ENCODE data around the gene CALM3. TPM values are rescaled to one million over a fixed set of nuclear protein-coding genes. Genes with fewer than 3 reads are reported as not detected.

CALM3 gene
- total RNA-seq, 1 experiment from 2014 or later, result 343 TPM

GRCh38 chr19:46646402-46646801, 45.3 kb downstream of the CALM3 start:
- Histone ChIP-seq H3K4me2 (ENCODE audit: insufficient read depth, insufficient read length, low read length) (no peak overlapping the region), H3K23ac (ENCODE audit: insufficient read length, low read depth, low read length) (no peak overlapping the region), H3K9me3 (ENCODE audit: control insufficient read depth, low read depth, low read length) (no peaks in the 10 kb centered on the region), H3K56ac (ENCODE audit: insufficient read length, low read depth, low read length) (no peak overlapping the region), H2BK12ac (ENCODE audit: insufficient read length, low read depth, low read length) (no peak overlapping the region), H3K9ac (ENCODE audit: extremely low read depth, insufficient read length, low read length) (no peak overlapping the region), H2AK5ac (ENCODE audit: insufficient read length, low read length) (no peak overlapping the region), H3K79me1 (ENCODE audit: insufficient read depth, low read depth, low read length, poor library complexity, severe bottlenecking) (no peaks in the 10 kb centered on the region), H4K20me1 (ENCODE audit: control insufficient read depth, insufficient read depth, insufficient read length) (no peaks in the 10 kb centered on the region), H3K18ac (ENCODE audit: insufficient read length, low read depth, low read length) (no peak overlapping the region), H3K27ac (ENCODE audit: insufficient read length, low read depth, low read length) (no peak overlapping the region), H4K8ac (replicated peaks; ENCODE audit: insufficient read length, low read depth, low read length) (no peak overlapping the region), H2BK5ac (ENCODE audit: insufficient read length, low read length) (no peak overlapping the region), H2AFZ (ENCODE audit: low read length) (no peak overlapping the region), H3K23me2 (ENCODE audit: insufficient read length, low read depth, low read length, poor library complexity, severe bottlenecking) (no peaks in the 10 kb centered on the region), H3K79me2 (ENCODE audit: insufficient read depth, low read length) (no peaks in the 10 kb centered on the region), H2BK15ac (ENCODE audit: low read depth, low read length) (no peak overlapping the region), H4K91ac (ENCODE audit: insufficient read length, low read depth, low read length) (no peak overlapping the region), H2BK120ac (ENCODE audit: low read depth, low read length, poor library complexity, severe bottlenecking) (no peak overlapping the region), H3T11ph (ENCODE audit: low read length) (no peak overlapping the region), H3K27me3 (ENCODE audit: insufficient read depth, low read length) (peaks cover 26% of the 10 kb centered on the region), H3K4me1 (ENCODE audit: insufficient read depth, low read length) (no peaks in the 10 kb centered on the region), H4K5ac (ENCODE audit: insufficient read length, low read depth, low read length) (no peak overlapping the region), H2BK20ac (ENCODE audit: low read depth, low read length, poor library complexity, severe bottlenecking) (no peak overlapping the region), H3K4ac (ENCODE audit: low read depth, low read length) (no peak overlapping the region), H3K14ac (ENCODE audit: insufficient read depth, low read length) (no peak overlapping the region)
- H3K9me3 Mint-ChIP-seq, result peaks cover 2 to 13% of the 10 kb centered on the region in 2 experiments
- H3K27me3 Mint-ChIP-seq (ENCODE audit: low read depth), result peaks cover 85% of the 10 kb centered on the region
- WGBS (ENCODE audit: extremely low coverage, insufficient read length, low lambda C conversion rate), result no CpG with 5 or more reads among the region's 3 CpGs
- no peak for DNase-seq
- TF ChIP-seq CTCF (conservative IDR thresholded peaks at IDR 0.05), result no peak
- H3K4me3 Mint-ChIP-seq, result no peak overlapping the region
- H3K27ac Mint-ChIP-seq, result no peak overlapping the region
- peaks cover 4 to 16% of the 10 kb centered on the region in 2 experiments; a peak in 3 of 4 replicates for H3K4me1 Mint-ChIP-seq
- H3K36me3 Mint-ChIP-seq (ENCODE audit: insufficient read depth in 1 of 3, low read depth in 3 of 3), result peaks cover 0 to 3% (median 3%) of the 10 kb centered on the region in 3 experiments; a peak in 4 of 7 replicates

Measured in H9 (cell line).